Stomach (tissue), 9 donors: ENCODE data around the gene ZNF497. TPM values are rescaled to one million over a fixed set of nuclear protein-coding genes. Genes with fewer than 3 reads are reported as not detected.
A peak's percentile ranks its signal among the peaks of the same experiment; 100 is the strongest.

Experiments
- DNase-seq, 2 donors: peaks; one replicate each; pipeline versions ENCODE4 v3.0.0 to v3.0.0-alpha.2; 2013 to 2019
- H3K27ac ChIP-seq, 5 donors: fragments of 200-600 bp in 4 of 5; sonication (generic) in 4 of 5; one replicate each; pipeline ENCODE4 v1.5.1; 2013 to 2019; ENCODE audit warnings: mild to moderate bottlenecking in 1 of 5, moderate library complexity in 1 of 5
- H3K27me3 ChIP-seq, 3 donors: fragments of 200-600 bp; sonication (generic); one replicate each; pipeline ENCODE4 v1.5.1; 2017 to 2019; ENCODE audit warnings: mixed run types in 1 of 3
- H3K36me3 ChIP-seq, 4 donors: fragments of 200-600 bp; sonication (generic); 1 replicate in 3 of 4; 2 replicates in 1 of 4; pipeline ENCODE4 v1.5.1; 2016 to 2019
- H3K4me1 ChIP-seq, 4 donors: fragments of 200-600 bp; sonication (generic); one replicate each; pipeline ENCODE4 v1.5.1; 2016 to 2019
- H3K4me3 ChIP-seq, 4 donors: fragments of 200-600 bp; sonication (generic) in 3 of 4; one replicate each; pipeline ENCODE4 v1.5.1; 2016 to 2019; ENCODE audit warnings: mild to moderate bottlenecking in 1 of 4
- H3K9me3 ChIP-seq, 4 donors: fragments of 200-600 bp; sonication (generic); one replicate each; pipeline ENCODE4 v1.5.1; 2016 to 2019
- CTCF ChIP-seq, 7 experiments: fragments of 450-650 bp in 4 of 7; fragments of 200-600 bp in 3 of 7; sonication (generic) in 3 of 7; IDR thresholded peaks; one replicate each; pipeline ENCODE4 v1.5.1; 2016 to 2019; ENCODE audit warnings: antibody characterized with exemption in 7 of 7, control low read depth in 2 of 7, mild to moderate bottlenecking in 1 of 7
- EP300 ChIP-seq: sonication (generic); formaldehyde crosslinking; IDR thresholded peaks from one replicate; pipeline ENCODE4 v1.6.1; 2017; ENCODE audit warnings: antibody characterized with exemption
- POLR2A ChIP-seq, 4 donors: fragments of 450-650 bp; IDR thresholded peaks; one replicate each; pipeline ENCODE4 v1.6.1; 2016; ENCODE audit warnings: antibody characterized with exemption in 4 of 4, control low read depth in 2 of 4, mild to moderate bottlenecking in 1 of 4, moderate library complexity in 1 of 4
- POLR2AphosphoS5 ChIP-seq, 3 donors: sonication (generic); formaldehyde crosslinking; IDR thresholded peaks; one replicate each; pipeline ENCODE4 v1.6.1; 2016; ENCODE audit warnings: antibody characterized with exemption in 3 of 3
- whole genome bisulfite sequencing, 5 donors: extraction: QIAGEN DNeasy Blood & Tissue Kit in 3 of 5; methylation state at CpG; one replicate each; pipeline versions ENCODE4 v1.1.5 to v1.1.7; 2013 to 2018; 5-methylcytosine and 5-hydroxymethylcytosine counted together
- intact Hi-C: fragments of 100-400 bp; cut with DNase I; formaldehyde crosslinking; loops from one replicate; pipeline ENCODE4 v1.15.1; 2023; ENCODE audit warnings: low total_unique reads
- polyA plus RNA-seq, 3 donors: library from polyadenylated mRNA; stranded (reverse); fragments of 200-250 nt; gene quantifications; one replicate each; pipeline ENCODE4 v1.2.3, GENCODE V29; 2013
- total RNA-seq, 5 donors: library from RNA; depleted of rRNA; stranded (reverse); fragments of >200 nt; gene quantifications; one replicate each; pipeline versions ENCODE4 v1.1.0 to v1.2.3, GENCODE V29; 2014 to 2016
- donor health status: healthy with polysubstance abuse.
- donor health status: Bipolar disorder and iron deficiency.
- donor health status: healthy.

The ZNF497 gene
- total and polyA plus RNA-seq, 8 donors, result 0.12 to 12.3 (median 1.0) TPM; not detected in 1

DNA sequence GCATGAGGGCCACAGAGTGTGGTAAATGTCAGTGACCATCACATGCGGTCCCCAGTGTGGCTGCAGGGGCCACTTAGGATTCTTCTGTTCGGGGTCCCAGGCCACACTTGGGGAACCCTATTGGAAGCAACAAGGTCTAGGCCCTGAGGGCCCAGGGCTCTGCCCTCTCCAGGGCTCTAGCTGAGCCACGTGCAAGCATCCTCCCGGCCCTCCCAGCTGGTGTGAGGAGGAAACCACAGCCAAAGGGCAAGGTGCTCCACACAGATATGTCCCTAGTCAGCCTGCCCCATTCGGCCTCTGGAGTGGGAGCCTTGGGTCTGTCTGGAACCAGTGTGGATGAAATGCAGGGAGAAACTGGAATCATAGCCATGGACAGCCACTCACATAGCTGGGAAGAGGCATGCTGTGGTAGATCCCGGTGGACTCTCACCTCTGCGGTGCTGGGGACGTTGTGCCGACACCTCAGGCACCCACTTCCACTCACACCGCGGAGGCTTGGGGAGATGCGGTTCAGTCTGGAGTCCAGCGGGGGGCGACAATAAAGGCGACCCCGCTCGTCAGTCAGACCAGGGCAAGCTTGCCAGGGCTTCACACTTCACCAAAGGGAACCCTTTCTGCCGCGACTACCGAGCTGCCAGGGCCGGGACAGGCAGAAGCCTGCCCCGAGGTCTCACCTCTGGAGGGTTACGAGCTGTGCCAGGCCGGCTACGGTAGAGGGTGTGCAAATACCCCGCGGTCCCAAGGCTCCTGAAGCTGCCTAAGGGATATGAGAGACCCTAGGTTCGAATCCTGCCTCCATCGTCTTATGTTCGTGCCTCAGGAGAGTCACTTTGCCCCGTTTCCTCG lies 4.3 kb upstream of the ZNF497 start:
- 88 to 93% (median 91%) methylated on average over 28 to 32 of the region's 32 CpGs for WGBS, 5 donors
- peaks cover 0 to 16% (median 7%) of the 10 kb centered on the region in 4 donors for H3K36me3 ChIP-seq
- DNase-seq, result peak in 1 of 2 donors; percentile 2
- H3K4me1 ChIP-seq, result peaks cover under 1 to 14% (median 5%) of the 10 kb centered on the region in 4 donors
- H3K9me3 ChIP-seq, result no peaks in the 10 kb centered on the region
- H3K4me3 ChIP-seq, result no peak overlapping the region
- intact Hi-C loops, result no loop called here
- TF ChIP-seq POLR2A (IDR thresholded peaks at IDR 0.05) (no peak), EP300 (no peak), CTCF (IDR thresholded peaks at IDR 0.05) (no peak), POLR2AphosphoS5 (IDR thresholded peaks at IDR 0.05) (no peak)
- no peak overlapping the region for H3K27ac ChIP-seq
- H3K27me3 ChIP-seq, result no peaks in the 10 kb centered on the region

DNA sequence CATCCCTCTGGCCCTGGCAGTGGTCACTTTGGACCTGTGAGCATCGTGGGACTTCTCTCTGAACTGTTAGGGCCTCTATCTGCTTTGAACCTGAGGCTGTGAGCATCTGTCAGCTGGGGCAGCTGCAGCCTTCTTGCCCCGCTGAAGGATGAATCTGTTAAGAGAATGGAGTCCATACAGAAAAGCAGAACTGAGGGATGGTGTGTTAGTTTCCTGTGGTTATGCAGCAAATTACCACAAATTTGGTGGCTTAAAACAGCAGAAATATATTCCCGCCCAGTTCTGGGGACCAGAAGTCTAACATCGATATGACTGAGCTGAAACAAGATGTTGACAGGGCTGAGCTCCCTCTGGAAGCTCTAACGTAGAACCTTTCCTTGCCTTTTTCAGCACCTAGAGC lies 1.6 kb upstream of the ZNF497 start:
- DNase-seq, result no peak
- Histone ChIP-seq H3K27me3 (no peaks in the 10 kb centered on the region), H3K9me3 (no peaks in the 10 kb centered on the region), H3K36me3 (peaks cover 0 to 16% (median 7%) of the 10 kb centered on the region in 4 donors), H3K4me3 (no peak overlapping the region), H3K4me1 (peaks cover 4 to 20% (median 11%) of the 10 kb centered on the region in 4 donors), H3K27ac (no peak overlapping the region)
- 70 to 84% (median 82%) methylated on average over 5 of the region's 5 CpGs for WGBS, 5 donors
- intact Hi-C loops, result no loop called here
- no peak for TF ChIP-seq CTCF (IDR thresholded peaks at IDR 0.05)
- TF ChIP-seq POLR2AphosphoS5 (IDR thresholded peaks at IDR 0.05), result no peak
- no peak for TF ChIP-seq EP300
- no peak for TF ChIP-seq POLR2A (IDR thresholded peaks at IDR 0.05)

DNA sequence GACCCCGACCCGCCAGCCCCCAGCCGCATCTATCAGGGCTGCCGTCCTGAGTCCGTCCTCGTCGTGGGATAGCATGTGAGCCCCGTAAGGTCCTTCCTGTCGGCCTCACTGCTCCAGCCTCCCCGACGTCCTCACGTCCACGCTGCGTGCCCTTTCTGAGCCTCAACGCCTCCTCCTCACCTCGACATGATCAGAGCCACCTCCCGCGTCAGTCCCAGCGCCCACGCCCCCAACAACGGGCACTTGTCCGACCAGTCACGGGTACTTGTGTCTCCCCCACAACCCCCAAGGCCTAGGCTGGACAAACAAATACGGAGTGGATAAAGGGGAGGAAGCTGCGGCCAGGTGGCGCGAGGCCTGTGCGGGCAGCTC lies 665 bp downstream of the ZNF497 start:
- Histone ChIP-seq H3K36me3 (peaks cover 0 to 8% (median 0%) of the 10 kb centered on the region in 4 donors), H3K4me3 (peak overlapping the region; percentile 63 to 82 (median 74)), H3K27me3 (peaks cover 0 to 14% (median 5%) of the 10 kb centered on the region in 3 donors), H3K27ac (peak overlapping the region; percentile 93 to 95 (median 94)), H3K9me3 (peaks cover 0 to 5% (median 1%) of the 10 kb centered on the region in 4 donors), H3K4me1 (peaks cover 4 to 26% (median 21%) of the 10 kb centered on the region in 4 donors)
- WGBS, 5 donors, result 3 to 5% (median 4%) methylated on average over 28 of the region's 28 CpGs
- peak; percentile 38 to 81 for DNase-seq
- intact Hi-C loops, result no loop called here
- TF ChIP-seq CTCF (IDR thresholded peaks at IDR 0.05) (no peak), POLR2AphosphoS5 (IDR thresholded peaks at IDR 0.05) (no peak), EP300 (no peak), POLR2A (IDR thresholded peaks at IDR 0.05) (no peak)

GRCh38 chr19:58357481-58358145 lies 4.9 kb downstream of the ZNF497 start:
- 67 to 83% (median 73%) methylated on average over 8 to 19 of the region's 19 CpGs for WGBS, 5 donors
- Histone ChIP-seq H3K27me3 (peaks cover 0 to 55% (median 14%) of the 10 kb centered on the region in 3 donors), H3K4me1 (peaks cover 11 to 33% (median 28%) of the 10 kb centered on the region in 4 donors), H3K9me3 (peaks cover 2 to 17% (median 12%) of the 10 kb centered on the region in 4 donors), H3K27ac (no peak overlapping the region), H3K4me3 (peak overlapping the region in 2 of 4 donors; percentile 28 to 50), H3K36me3 (peaks cover 0 to 3% (median 0%) of the 10 kb centered on the region in 4 donors)
- intact Hi-C loops, result no loop called here
- TF ChIP-seq POLR2A (IDR thresholded peaks at IDR 0.05), result no peak
- no peak for TF ChIP-seq POLR2AphosphoS5 (IDR thresholded peaks at IDR 0.05)
- TF ChIP-seq EP300, result no peak
- no peak for TF ChIP-seq CTCF (IDR thresholded peaks at IDR 0.05)
- DNase-seq, result no peak
